ENCODE results near the gene ZNF638.

ZNF638 gene

GRCh38 chr2:71456617-71457016 is 125.0 kb downstream of the ZNF638 start:
- H3K4me2 ChIP-seq (ENCODE audit: low read depth, low read length, poor library complexity, severe bottlenecking): no peak overlapping the region
- no peak overlapping the region for H3K27ac ChIP-seq (ENCODE audit: low read depth, low read length)
- TF ChIP-seq EZH2phosphoT487 (conservative IDR thresholded peaks at IDR 0.05; ENCODE audit: low read length): no peak
- TF ChIP-seq CTCF (IDR thresholded peaks at IDR 0.05; ENCODE audit: insufficient read depth, low read length, poor library complexity, severe bottlenecking): no peak
- peaks cover 3% of the 10 kb centered on the region; the same call in 1 of the 2 replicates for H3K9me3 ChIP-seq (ENCODE audit: insufficient read depth, low read length)
- H3F3A ChIP-seq (ENCODE audit: insufficient read depth): no peaks in the 10 kb centered on the region
- no peaks in the 10 kb centered on the region for H3K27me3 ChIP-seq (ENCODE audit: low read length)
- H2AFZ ChIP-seq (ENCODE audit: low read depth, low read length, severe bottlenecking): no peak overlapping the region
- no peaks in the 10 kb centered on the region for H4K20me1 ChIP-seq (ENCODE audit: low read depth, low read length)
- H3K79me2 ChIP-seq (ENCODE audit: insufficient read depth, low read length): no peaks in the 10 kb centered on the region
- no peaks in the 10 kb centered on the region for H3K9me2 ChIP-seq (replicated peaks; ENCODE audit: insufficient read depth, low read length)
- H3K4me3 ChIP-seq (ENCODE audit: insufficient read depth, low read length, poor library complexity, severe bottlenecking): no peak overlapping the region
- no peak overlapping the region for H3K9ac ChIP-seq (ENCODE audit: low read length)
- H3K36me3 ChIP-seq (ENCODE audit: low read length): no peaks in the 10 kb centered on the region

- Histone ChIP-seq H4K20me1 (ENCODE audit: low read depth, low read length) (no peaks in the 10 kb centered on the region), H3K4me3 (ENCODE audit: insufficient read depth, low read length, poor library complexity, severe bottlenecking) (no peak overlapping the region), H3K9ac (ENCODE audit: low read length) (no peak overlapping the region), H2AFZ (ENCODE audit: low read depth, low read length, severe bottlenecking) (no peak overlapping the region), H3K9me3 (ENCODE audit: insufficient read depth, low read length) (peaks cover 10% of the 10 kb centered on the region; the same call in 1 of the 2 replicates), H3K36me3 (ENCODE audit: low read length) (no peaks in the 10 kb centered on the region), H3F3A (ENCODE audit: insufficient read depth) (no peaks in the 10 kb centered on the region), H3K4me2 (ENCODE audit: low read depth, low read length, poor library complexity, severe bottlenecking) (no peak overlapping the region), H3K9me2 (replicated peaks; ENCODE audit: insufficient read depth, low read length) (no peaks in the 10 kb centered on the region), H3K27ac (ENCODE audit: low read depth, low read length) (no peak overlapping the region), H3K79me2 (ENCODE audit: insufficient read depth, low read length) (no peaks in the 10 kb centered on the region), H3K27me3 (ENCODE audit: low read length) (no peaks in the 10 kb centered on the region)
- TF ChIP-seq CTCF (IDR thresholded peaks at IDR 0.05; ENCODE audit: insufficient read depth, low read length, poor library complexity, severe bottlenecking) (no peak), EZH2phosphoT487 (conservative IDR thresholded peaks at IDR 0.05; ENCODE audit: low read length) (no peak)
Measured at GRCh38 chr2:71457123-71457915, 125.7 kb downstream of the ZNF638 start.

DNA sequence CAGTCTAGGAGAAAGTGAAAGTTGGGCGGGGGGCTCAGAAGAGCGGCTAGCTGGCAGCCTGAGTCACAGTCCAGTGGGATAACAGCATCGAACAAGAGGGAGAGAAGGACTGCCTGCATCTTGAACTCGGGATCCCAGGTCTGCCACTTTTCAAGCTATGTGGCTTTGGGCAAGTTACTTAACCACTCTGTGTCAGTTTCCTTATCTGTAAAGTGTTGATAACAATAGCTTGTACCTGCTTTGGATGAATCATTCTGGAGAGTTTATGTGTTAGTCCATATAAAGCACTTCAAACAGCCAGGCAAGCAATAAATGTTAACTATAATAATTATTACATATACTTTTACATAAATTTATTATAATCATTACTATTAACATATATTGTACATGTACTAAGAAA is 126.3 kb downstream of the ZNF638 start:
- no peaks in the 10 kb centered on the region for H3K9me2 ChIP-seq (replicated peaks; ENCODE audit: insufficient read depth, low read length)
- no peak overlapping the region for H3K4me3 ChIP-seq (ENCODE audit: insufficient read depth, low read length, poor library complexity, severe bottlenecking)
- no peaks in the 10 kb centered on the region for H3K79me2 ChIP-seq (ENCODE audit: insufficient read depth, low read length)
- no peaks in the 10 kb centered on the region for H3K27me3 ChIP-seq (ENCODE audit: low read length)
- no peak overlapping the region for H2AFZ ChIP-seq (ENCODE audit: low read depth, low read length, severe bottlenecking)
- H3K27ac ChIP-seq (ENCODE audit: low read depth, low read length): no peak overlapping the region
- peaks cover 15% of the 10 kb centered on the region; the same call in 1 of the 2 replicates for H3K9me3 ChIP-seq (ENCODE audit: insufficient read depth, low read length)
- no peak overlapping the region for H3K4me2 ChIP-seq (ENCODE audit: low read depth, low read length, poor library complexity, severe bottlenecking)
- no peaks in the 10 kb centered on the region for H3K36me3 ChIP-seq (ENCODE audit: low read length)
- no peak overlapping the region for H3K9ac ChIP-seq (ENCODE audit: low read length)
- no peaks in the 10 kb centered on the region for H3F3A ChIP-seq (ENCODE audit: insufficient read depth)
- no peak for TF ChIP-seq CTCF (IDR thresholded peaks at IDR 0.05; ENCODE audit: insufficient read depth, low read length, poor library complexity, severe bottlenecking)
- TF ChIP-seq EZH2phosphoT487 (conservative IDR thresholded peaks at IDR 0.05; ENCODE audit: low read length): no peak
- H4K20me1 ChIP-seq (ENCODE audit: low read depth, low read length): no peaks in the 10 kb centered on the region
